DMS153 treated with DMSO at 0.1 percent for 48 hours (cell line): ENCODE data around the gene TMEM250.
"Not testable (repeated sequence)": the region's sequence is repeated elsewhere in the genome, so short reads cannot be mapped to it uniquely, and the experiment has no call there.

Experiments used
- DNase-seq: peaks from one replicate; lab custom pipeline; 2025; ENCODE audit not compliant: unreplicated experiment; lab: John Stamatoyannopoulos, UW

The TMEM250 gene, protein sequence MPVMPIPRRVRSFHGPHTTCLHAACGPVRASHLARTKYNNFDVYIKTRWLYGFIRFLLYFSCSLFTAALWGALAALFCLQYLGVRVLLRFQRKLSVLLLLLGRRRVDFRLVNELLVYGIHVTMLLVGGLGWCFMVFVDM

DNA sequence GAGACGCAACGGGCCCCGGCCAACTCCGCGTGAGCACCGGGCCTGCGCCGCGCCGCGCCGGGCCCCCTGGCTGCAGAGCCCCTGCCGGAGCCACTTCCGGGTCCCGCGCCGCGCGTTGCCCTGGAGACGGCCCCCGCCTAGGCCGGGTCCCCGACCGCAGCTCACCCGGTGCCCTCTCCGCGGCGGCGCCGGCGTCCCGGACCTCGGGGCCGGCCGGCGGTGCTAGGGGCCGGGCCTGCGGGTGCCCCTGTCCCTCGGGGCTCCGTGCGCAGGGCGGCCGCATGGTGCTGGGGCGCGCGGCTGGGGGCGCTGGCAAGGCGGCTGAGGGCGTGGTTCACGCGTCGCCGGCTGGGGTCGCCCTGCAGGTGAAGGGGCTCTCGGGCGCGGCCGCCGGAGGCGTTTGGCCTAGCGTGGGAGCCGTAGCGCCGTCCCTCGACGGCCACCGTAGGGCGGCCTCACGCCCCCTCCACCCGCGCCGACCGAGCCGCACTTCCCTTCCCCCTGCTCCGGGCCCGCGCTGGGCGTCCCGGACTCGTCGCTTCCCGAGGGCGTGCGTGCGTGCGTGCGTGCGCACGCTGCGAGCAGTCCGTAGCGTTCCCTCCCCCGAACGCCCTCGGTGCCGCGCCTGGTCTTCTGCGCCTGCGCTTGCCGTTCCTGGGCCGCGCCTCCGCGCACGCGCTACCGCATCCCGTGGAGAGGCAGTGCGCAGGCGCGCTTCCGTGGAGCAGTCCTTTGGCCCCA is at the start of gene TMEM250:
Gene TMEM250, minus strand, starts transcription at position 556 of the 741 bp plus-strand sequence. CDS start 1,975 bp downstream, outside the sequence.
- DNase-seq: peak; percentile 93

DNA sequence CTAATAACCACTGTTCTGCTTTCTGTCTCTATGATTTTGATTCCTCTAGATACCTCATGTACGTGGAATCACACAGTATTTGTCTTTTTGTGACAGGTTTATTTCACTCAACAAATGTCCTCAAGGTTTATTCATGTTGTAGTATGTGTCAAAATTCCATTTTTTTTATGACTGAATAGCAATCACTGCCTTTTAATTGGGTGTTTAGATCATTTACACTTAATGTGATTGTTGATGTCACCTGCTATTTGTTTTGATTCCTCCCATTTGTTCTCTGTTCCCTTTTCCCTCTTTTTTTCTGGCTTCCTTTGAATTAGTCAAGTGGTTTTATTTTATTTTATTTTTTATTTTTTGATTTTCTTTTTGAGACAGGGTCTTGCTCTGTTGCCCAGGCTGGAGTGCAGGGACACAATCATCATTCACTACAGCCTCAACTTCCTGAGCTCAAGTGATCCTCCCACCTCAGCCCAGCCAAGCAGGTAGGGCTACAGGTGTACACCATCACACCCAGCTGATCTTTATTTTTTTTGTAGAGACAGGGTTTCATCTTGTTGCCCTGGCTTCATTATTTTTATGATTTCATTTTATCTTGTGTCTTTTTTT is 44.7 kb upstream of the TMEM250 start:
- no peak for DNase-seq

DNA sequence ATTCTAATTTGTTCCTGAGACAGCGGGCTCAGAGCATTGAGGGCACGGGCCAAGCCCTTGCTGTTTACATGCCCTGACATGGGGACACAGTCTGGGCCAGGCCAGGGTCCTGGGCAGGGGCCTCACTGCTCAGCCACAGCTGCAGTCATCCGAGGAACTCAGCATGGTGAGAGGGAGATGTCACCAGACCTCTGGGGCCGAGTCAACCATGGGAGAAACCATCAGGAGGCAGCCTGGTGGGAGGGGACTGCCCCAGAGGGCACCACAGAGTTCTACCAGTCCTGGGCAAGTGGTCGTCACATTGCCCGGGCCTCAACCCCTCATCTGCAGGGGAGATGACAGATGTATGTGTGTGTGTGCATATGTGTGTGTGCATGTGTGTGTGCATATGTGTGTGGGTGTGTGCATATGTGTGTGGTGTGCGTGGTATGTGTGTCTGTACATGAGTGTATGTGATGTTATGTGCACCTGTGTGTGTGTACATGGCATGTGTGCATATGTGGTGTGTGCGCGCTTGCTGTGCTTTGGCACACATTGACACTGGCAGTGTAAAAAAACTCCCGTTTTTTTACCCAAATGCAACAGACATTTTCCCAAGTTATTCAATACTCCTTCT is 42.4 kb upstream of the TMEM250 start:
- DNase-seq: no peak

DNA sequence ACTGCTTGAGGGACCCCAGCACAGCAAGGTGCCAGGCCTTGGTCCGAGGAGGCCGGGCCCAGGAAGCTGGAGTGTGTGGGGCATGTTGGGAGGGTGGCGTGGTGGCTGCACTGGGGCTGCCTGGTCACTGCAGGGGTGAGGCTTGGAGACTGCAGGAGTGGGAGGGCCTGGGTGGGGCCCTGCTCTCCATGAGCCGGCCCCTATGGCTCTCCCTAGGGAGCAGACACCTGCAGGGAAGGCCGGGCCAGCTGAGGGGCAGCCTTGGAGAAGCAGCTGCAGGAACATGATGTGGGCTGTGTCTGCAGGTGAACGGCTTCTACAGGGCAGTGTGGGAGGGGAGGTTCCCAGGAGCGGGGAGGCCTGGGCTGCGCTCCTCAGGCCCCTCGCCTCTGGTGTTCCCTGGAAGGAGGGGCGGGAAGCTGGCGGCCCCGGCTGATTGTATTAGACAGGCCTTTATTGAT is 41.7 kb upstream of the TMEM250 start:
- peak; percentile 51 for DNase-seq

DNA sequence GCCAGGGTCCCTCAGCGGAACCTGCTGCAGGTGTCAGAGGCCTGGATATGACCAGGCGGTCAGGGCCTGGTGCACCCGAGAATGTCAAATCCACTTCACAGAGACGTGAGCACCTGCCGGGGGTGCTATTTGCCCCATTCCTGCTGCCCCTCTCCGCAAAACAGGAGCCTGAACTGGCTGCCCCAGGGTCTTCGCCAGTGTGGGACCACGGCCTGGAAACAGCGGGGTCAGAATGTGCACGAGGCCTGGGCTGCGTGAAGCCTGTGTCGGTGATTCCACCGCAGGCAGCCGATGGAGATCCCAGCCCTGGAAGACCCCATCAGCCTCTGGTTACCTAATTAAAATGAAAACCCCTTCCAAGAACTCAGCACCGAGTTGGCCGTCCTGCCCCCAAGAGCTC is 41.2 kb upstream of the TMEM250 start:
- no peak for DNase-seq

DNA sequence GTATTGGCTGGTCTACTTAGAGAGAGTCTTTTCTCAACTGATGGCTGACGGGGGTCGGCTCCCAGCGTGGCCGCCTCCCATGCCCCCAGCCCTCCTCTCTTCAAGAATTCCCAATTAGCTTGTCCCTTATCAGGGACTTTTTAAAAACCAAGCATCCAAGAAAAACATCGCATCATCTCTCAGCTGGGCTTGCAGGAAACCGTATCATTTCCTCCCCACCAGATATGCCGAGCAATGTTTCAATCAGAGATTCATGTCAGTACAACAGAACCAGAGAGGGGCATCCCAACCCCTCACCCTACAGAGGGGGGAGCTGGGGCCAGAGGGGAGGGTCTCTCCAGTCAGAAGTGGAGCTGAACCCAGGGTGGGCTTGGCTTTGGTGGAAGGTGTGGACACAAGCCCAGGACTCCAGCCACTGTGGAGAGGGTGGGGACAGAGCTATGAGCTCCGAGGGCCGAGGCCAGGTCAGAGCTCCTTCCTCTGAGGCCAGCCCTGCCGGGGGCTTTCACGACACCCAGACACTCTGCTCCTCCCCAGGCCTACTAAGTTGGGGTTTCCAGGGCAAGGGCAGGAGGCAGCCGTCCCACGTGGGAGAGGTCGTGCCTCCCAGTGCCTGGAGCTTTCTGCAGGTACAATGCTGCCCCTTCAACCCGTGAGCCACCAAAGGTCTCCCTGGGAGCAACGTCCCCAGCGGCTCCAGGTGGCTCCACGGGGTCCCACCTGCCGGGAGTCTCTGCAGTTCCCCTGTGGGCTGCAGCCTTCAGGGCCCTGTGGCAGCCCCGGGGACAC is 39.0 kb upstream of the TMEM250 start:
- no peak for DNase-seq

DNA sequence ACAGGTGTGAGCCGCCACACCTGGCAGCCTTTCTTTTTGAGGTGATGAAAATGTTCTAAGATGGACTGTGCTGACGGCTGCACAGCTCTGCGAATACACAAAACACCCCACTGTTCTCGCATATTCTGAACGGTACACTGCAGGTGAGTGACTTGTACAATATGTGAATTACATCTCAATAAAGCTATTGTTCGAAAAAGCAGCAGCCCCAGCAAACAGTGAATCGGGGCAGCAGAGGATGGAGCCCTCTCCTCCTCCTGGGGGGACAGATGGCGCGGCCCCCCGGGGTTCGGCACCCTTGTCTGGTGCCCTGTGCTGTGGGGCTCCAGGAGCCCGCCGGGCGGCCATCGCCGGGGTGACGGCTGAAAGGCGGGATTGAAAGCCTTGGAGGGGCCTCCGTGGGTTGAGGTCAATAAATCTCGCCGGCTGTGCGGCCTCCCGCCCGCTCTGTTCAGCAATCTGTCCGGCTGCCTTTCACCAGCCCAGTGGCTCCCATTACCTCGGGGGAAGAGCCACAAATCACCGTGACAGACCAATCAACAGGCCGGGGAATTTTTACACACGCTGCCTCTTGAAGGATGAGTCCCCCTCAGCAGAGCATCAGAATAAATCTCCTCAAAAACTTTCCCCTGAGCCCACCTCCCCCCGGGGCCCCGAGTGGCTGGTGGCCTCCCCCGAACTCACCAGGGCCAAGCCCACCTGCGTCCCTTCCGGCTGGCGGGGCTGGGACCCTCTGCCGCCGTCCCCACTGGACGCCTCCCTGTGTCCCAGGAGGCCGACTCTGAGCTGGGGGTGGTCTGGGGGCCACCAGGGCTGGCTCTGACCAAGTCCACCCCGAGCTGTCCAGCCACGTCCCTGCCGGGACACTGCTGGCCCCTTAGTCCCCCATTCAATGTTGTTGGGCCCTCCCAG is 37.8 kb upstream of the TMEM250 start:
- DNase-seq: no peak

DNA sequence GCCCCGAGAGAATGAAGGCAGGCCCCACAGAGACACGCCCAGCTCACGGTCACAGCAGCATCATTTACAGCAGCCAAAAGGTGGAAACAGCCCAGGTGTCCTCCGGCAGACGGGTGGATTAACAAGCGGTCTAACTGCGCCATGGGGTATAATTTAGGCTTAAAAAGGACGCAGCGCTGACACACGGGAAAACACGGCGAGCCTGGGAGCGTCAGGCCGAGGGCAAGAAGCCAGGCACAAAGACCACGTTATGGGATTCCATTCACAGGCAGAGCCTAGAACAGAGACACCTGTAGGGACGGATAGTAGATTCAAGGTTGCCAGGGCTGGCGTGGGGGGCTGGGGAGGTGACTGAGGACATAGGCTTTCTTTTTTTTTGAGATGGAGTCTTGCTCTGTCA is 36.9 kb upstream of the TMEM250 start:
- no peak for DNase-seq

DNA sequence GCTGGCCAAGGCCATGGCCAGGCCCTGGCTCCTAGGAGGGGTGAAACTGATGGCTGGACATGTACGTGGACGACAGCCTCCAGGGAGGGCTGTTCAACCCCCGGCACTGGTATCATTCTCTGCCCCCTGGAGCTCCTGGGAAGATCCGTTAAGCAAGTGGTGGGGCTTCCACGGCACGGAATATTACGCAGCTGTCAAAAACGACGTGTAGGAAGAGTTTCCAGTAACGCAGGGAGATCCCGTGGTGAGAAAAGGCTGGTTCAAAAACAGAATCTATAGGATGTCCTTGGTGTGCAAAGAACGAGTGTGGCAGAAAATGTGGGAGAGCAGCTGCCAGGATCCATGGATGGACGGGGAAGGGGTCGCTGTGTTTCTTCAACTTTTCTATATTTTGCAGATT is 36.3 kb upstream of the TMEM250 start:
- no peak for DNase-seq

DNA sequence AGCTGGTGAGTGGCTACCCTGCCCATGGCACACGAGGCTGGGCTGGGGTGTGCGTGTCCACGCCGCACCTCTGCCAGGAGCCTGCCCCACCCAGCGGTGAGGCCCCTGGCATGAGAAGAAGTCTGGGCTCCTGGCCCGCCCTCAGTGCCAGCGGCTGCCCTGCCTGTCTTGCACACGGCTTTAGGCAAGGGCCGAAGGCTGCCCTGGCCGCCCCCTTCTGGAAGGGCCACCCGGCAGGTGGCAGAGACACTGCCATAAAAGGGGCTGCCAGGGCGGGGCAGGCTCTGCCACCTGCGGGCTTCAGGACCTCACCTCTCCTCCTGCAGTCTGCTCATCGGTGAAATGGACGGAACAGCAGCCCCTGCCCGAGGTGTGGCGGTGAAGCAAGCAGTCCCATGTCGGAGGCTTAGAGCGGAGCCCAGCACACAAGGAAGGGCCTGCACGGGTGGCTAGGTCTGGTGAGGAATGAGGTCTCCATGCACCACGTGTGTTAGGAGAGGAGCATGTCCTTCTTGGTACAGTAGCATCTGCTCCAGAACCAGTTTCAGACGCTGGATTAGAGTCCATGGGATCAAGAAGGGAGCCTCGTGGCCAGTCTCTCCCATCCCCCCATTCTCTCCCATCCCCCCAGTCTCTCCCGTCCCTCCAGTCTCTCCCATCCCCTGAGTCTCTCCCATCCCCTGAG is 34.8 kb upstream of the TMEM250 start:
- no peak for DNase-seq

DNA sequence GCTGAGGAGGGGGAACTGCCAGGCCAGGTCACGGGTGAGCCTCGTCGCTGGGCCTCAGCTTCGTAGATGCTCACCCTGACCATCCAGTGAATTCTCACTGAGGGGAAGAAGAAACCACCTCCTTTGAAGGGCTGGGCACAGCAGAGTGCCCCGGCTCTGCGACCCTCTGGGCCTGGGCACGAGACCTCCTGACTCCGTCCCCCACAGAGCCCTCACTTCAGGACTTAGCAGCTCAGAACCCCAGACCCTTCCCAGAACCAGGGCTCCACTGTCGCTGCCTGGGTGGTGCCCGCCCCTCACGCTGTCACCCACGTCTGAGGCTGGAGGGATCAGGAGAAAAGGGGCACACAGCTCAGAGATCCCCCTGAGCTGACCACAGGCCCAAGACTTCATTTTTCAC is 34.3 kb upstream of the TMEM250 start:
- no peak for DNase-seq

DNA sequence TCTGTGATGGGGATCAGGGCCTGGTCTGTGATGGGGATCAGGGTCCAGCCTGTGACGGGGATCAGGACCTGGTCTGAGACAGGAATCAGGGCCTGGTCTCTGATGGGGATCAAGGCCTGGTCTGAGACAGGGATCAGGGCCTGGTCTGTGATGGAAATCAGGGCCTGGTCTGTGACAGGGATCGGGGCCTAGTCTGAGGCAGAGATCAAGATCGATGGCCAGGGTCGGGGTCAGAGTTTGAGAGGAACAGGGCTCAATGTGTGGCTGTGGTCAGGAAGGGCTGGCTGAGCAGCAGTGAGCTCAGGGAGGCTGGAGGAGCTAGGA is 33.8 kb upstream of the TMEM250 start:
- no peak for DNase-seq

DNA sequence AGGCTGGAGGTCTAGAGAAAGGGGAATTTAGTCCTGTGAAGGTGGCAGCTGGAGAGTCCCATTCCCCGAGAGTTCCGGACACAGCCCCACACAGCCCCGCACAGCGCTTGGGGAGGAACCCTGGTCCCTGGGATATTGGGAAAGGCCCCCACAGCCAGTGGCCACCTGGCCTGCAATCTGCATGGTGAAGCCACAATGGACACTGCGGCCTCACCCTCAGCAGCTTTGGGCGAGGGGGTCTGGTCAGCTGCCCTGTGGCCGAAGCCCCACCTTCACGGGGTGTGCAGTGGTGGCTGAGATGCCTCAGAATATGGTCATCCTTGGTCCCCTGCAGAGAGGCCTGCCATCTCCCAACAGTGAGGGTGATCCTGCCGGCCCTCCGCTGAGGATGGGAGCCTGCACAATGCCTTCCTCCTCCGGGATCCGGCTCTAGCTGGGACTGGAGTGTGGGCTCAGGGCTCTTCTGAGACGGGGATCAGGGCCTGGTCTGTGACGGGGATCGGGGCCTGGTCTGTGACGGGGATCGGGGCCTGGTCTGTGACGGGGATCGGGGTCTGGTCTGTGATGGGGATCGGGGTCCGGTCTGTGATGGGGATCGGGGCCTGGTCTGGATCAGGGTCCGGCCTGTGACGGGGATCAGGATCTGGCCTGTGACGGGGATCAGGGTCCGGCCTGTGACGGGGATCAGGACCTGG is 33.3 kb upstream of the TMEM250 start:
- no peak for DNase-seq

DNA sequence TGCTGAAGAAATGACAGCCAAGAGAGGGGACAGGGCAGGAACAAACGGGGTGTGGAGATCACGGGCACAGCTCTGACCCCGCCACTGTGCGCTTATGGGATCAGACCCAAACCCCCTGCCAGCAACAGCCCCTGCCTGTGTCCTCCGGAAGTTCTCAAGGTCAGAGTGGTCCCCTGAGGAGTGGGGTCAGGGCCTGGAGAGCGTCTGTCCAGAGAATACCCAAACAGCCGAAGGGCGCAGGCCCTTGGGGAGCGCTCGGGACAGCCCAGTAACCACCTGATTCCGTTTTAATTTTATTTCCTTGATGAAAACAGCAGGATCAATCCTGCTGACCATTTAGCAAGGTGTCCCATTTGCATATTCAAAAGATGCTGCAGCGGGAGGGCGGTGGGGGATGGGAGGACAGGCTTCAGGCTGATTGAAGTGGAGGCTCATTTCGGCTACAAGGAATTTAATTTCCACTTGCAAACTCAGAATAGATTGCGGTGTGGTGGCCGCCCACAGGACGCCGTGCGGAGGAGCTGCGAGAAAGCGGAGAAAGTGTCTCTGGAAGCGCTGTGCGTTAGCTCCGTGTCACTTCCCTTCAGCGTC is 32.6 kb upstream of the TMEM250 start:
- no peak for DNase-seq

DNA sequence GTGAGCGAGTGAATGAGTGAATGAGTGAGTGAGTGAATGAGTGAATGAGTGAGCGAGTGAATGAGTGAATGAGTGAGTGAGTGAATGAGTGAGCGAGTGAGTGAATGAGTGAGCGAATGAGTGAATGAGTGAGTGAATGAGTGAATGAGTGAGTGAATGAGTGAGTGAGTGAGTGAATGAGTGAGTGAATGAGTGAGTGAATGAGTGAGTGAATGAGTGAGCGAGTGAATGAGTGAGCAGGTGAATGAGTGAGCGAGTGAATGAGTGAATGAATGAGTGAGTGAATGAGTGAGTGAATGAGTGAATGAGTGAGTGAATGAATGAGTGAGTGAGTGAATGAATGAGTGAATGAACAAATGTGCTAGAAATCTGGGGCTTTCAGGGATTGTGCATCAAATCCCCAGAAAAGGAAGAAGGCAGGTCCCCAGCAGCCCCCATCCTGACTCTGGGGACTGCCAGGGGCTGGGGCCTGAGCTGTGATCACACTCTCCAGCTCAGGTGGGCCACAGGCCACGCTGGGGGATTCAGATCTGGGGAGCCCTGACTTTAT is 32.1 kb upstream of the TMEM250 start:
- DNase-seq: not testable (repeated sequence)

DNA sequence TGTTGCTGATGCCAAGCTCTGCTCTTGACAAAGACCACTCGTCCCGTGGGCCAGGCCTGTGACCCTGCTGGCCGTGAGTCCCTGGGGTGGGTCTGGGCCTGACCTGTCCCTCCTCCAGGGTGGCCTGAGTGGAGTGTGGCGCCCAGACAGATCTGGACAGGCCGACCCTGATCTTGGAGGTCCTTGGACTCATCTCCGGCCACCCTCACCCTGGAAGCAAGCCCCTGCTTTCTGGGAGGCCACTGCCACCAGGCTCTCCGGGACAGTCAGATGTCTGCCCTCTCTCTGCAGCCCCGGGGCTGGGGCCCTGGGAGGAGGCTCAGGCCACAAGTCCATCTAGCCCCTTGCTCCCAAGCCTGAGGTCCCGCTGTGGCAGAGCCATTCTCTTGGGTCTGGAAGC is 31.2 kb upstream of the TMEM250 start:
- no peak for DNase-seq

DNA sequence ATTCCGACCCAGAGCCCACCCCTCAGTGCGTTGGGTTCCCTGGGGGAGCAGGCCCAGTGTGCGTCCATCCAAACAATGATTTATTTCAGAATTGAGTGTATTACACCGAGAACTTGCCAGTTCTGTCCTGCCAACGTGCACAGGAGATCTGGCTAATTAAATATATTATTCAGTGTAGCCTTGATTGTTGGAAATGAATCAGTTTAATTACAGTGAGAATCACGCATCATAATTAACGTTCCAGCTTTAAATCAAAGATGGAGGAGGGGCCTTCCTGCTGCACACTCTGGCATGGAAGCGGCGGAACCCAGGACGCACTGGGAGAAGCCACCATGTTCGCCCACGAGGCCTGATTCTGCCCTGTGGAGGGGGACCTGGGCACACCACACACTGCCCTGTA is 30.7 kb upstream of the TMEM250 start:
- DNase-seq: no peak

DNA sequence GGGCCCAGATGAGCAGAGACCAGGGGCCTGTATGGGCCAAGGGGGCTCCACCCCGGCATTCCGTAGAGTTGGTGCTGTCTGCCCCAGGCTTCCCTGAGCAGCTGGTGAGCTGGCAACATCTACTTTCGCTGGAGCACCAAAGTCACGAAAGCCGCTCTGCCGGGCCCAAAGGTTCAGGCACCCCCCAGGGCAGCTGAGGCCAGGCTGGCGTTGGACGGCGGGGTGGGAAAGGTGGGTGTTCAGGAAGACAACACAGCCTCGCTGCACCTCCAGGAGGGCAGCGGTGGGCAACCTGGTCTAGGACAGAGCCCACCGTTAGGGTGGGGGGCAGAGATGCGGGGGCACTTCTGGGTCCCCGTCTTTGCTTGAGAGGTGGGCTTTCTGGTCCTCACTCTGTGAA is 30.1 kb upstream of the TMEM250 start:
- no peak for DNase-seq
